Measurements from ENCODE around the gene S100A7A.
"Not testable (repeated sequence)": the region's sequence is repeated elsewhere in the genome, so short reads cannot be mapped to it uniquely, and the experiment has no call there.

DNA sequence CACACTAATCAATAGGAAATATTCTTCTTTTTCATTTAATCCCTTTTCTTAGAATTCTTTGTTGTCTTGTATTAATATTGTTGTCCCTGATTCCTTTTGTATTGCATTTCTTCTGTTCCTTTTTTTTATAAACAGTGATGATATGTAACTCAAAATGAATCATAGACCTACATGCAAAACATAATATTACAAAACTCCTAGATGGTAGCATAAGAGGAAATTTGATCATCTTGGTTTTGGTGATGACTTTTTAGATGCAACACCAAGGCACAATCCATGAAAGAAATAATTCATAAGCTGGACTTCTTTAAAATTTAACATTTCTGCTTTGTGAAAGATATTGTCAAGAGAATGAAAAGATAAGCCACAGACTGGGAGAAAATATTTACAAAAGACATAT is 2.4 kb upstream of the S100A7A start:
- TF ChIP-seq, protein P1, sequence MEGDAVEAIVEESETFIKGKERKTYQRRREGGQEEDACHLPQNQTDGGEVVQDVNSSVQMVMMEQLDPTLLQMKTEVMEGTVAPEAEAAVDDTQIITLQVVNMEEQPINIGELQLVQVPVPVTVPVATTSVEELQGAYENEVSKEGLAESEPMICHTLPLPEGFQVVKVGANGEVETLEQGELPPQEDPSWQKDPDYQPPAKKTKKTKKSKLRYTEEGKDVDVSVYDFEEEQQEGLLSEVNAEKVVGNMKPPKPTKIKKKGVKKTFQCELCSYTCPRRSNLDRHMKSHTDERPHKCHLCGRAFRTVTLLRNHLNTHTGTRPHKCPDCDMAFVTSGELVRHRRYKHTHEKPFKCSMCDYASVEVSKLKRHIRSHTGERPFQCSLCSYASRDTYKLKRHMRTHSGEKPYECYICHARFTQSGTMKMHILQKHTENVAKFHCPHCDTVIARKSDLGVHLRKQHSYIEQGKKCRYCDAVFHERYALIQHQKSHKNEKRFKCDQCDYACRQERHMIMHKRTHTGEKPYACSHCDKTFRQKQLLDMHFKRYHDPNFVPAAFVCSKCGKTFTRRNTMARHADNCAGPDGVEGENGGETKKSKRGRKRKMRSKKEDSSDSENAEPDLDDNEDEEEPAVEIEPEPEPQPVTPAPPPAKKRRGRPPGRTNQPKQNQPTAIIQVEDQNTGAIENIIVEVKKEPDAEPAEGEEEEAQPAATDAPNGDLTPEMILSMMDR (IDR thresholded peaks at IDR 0.05), result not testable (repeated sequence)
- not testable (repeated sequence) for TF ChIP-seq TEAD4 (IDR thresholded peaks at IDR 0.05; ENCODE audit: borderline replicate concordance, insufficient read depth); EP300 (IDR thresholded peaks at IDR 0.05; ENCODE audit: borderline replicate concordance in 1 of 2, low read depth in 1 of 2, low read length in 1 of 2); RAD21 (IDR thresholded peaks at IDR 0.05; ENCODE audit: low read length); SIN3A (IDR thresholded peaks at IDR 0.05; ENCODE audit: borderline replicate concordance, low read depth, low read length); RCOR1 (IDR thresholded peaks at IDR 0.05; ENCODE audit: low read length); NRF1 (IDR thresholded peaks at IDR 0.05; ENCODE audit: low read depth, low read length); TCF12 (IDR thresholded peaks at IDR 0.05); RXRA (IDR thresholded peaks at IDR 0.05; ENCODE audit: borderline replicate concordance, low read depth); POLR2AphosphoS5 (IDR thresholded peaks at IDR 0.05; ENCODE audit: low read depth, low read length)
- TF ChIP-seq, protein P2, sequence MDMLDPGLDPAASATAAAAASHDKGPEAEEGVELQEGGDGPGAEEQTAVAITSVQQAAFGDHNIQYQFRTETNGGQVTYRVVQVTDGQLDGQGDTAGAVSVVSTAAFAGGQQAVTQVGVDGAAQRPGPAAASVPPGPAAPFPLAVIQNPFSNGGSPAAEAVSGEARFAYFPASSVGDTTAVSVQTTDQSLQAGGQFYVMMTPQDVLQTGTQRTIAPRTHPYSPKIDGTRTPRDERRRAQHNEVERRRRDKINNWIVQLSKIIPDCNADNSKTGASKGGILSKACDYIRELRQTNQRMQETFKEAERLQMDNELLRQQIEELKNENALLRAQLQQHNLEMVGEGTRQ (IDR thresholded peaks at IDR 0.05; ENCODE audit: borderline replicate concordance, low read depth, low read length), result not testable (repeated sequence)
- TF ChIP-seq, protein P3, sequence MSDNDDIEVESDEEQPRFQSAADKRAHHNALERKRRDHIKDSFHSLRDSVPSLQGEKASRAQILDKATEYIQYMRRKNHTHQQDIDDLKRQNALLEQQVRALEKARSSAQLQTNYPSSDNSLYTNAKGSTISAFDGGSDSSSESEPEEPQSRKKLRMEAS (IDR thresholded peaks at IDR 0.05; ENCODE audit: low read depth), result not testable (repeated sequence)
